Measurements from ENCODE around the gene MAP2K5. TPM values are rescaled to one million over a fixed set of nuclear protein-coding genes. Genes with fewer than 3 reads are reported as not detected.

MAP2K5 gene
- total and polyA plus RNA-seq, 8 donors: 1.8 to 94.6 (median 11.1) TPM

DNA sequence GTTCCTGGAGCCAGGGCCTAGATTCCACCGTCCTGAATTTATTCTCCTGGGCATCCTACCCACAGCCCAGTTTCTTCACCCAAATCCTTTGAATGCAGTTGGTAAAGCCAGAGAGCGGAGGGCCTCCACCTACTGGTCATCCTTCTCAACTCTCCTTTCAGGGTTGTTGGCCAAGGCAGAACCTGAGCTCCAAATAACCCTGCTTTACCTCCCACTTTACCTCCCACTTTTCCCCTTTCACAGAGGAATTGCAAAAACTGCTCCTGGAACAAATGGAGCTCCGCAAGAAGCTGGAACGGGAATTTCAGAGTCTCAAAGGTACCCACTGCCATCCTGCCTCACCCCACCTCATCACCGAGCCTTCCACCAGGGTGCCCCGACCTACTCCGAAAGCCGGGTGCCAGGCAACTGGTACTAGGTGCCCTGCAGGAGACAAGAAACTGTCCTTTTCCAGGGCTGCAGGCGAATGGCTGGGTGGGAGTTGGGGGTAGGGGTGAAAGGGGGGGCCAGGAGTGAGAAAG lies 289.6 kb downstream of the MAP2K5 start:
- TF ChIP-seq, protein P1, sequence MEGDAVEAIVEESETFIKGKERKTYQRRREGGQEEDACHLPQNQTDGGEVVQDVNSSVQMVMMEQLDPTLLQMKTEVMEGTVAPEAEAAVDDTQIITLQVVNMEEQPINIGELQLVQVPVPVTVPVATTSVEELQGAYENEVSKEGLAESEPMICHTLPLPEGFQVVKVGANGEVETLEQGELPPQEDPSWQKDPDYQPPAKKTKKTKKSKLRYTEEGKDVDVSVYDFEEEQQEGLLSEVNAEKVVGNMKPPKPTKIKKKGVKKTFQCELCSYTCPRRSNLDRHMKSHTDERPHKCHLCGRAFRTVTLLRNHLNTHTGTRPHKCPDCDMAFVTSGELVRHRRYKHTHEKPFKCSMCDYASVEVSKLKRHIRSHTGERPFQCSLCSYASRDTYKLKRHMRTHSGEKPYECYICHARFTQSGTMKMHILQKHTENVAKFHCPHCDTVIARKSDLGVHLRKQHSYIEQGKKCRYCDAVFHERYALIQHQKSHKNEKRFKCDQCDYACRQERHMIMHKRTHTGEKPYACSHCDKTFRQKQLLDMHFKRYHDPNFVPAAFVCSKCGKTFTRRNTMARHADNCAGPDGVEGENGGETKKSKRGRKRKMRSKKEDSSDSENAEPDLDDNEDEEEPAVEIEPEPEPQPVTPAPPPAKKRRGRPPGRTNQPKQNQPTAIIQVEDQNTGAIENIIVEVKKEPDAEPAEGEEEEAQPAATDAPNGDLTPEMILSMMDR (IDR thresholded peaks at IDR 0.05): no peak
- TF ChIP-seq EP300 (IDR thresholded peaks at IDR 0.05): no peak
- TF ChIP-seq POLR2AphosphoS5 (IDR thresholded peaks at IDR 0.05): no peak
- TF ChIP-seq POLR2A (IDR thresholded peaks at IDR 0.05): no peak
- Histone ChIP-seq H3K9me3 (no peaks in the 10 kb centered on the region), H3K4me3 (no peak overlapping the region), H3K27ac (no peak overlapping the region), H3K4me1 (peaks cover 63 to 78% (median 74%) of the 10 kb centered on the region in 4 donors), H3K27me3 (peaks cover 60 to 91% (median 90%) of the 10 kb centered on the region in 3 donors), H3K36me3 (no peaks in the 10 kb centered on the region)
- peak in 1 of 2 donors; percentile 58 for DNase-seq
- WGBS, 5 donors: 22 to 32% (median 23%) methylated on average over 9 of the region's 9 CpGs
- intact Hi-C loops (cut with DNase I; ENCODE audit: low total_unique reads): loop anchor here (5.0 kb wide), 1 partner anchor 375 kb away; no protein-coding TSS in a partner anchor

DNA sequence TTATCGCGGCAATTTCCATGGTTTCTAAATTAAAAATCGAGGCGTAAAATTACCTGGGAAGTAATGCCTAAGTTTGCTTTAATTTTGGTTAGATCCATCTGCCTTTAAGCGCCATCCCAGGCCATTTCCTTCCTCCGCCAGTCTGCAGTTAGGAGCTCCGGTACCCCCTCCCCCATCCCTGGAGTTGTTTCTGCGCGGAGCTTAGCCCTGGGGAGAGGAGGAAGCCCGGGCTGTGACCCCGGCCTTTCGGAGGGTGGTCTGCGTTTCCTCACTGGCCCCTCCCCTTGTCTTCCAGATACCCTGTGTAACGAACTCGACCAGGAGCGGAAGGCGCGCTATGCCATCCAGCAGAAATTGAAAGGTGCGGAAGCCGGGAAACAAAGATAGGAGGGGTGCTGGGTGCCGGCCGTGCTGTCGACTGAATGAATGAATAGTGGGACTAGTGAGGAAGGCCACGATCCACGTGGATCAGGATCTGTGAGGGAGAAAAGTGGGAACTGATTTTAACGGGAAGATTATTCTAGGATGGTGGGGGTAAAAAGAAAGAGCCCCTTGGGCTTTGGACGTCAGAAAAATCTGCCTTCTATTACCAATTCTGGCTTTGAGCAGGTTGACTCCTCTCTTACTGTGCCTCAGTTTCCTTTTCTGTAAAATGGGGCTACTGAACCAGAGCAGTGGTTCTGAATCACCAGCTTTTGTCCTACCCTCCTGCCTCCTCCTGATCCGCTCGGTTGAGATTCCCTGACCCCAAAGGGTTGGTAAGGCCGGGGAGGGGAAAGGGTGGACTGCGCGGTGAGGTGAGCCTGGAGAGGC lies 290.6 kb downstream of the MAP2K5 start:
- TF ChIP-seq, protein P1 (IDR thresholded peaks at IDR 0.05): no peak
- no peak for TF ChIP-seq EP300 (IDR thresholded peaks at IDR 0.05)
- no peak for TF ChIP-seq POLR2AphosphoS5 (IDR thresholded peaks at IDR 0.05)
- TF ChIP-seq POLR2A (IDR thresholded peaks at IDR 0.05): no peak
- Histone ChIP-seq H3K9me3 (no peaks in the 10 kb centered on the region), H3K27me3 (peaks cover 50 to 81% (median 80%) of the 10 kb centered on the region in 3 donors), H3K4me3 (peak overlapping the region; percentile 31 to 51 (median 45)), H3K4me1 (peaks cover 53 to 68% (median 64%) of the 10 kb centered on the region in 4 donors), H3K36me3 (no peaks in the 10 kb centered on the region), H3K27ac (no peak overlapping the region)
- peak in 1 of 2 donors; percentile 61 for DNase-seq
- intact Hi-C loops (cut with DNase I; ENCODE audit: low total_unique reads): loop anchor here (5.0 kb wide), 1 partner anchor 376 kb away; no protein-coding TSS in a partner anchor
- 3 to 6% (median 5%) methylated on average over 30 to 32 of the region's 32 CpGs for WGBS, 5 donors

DNA sequence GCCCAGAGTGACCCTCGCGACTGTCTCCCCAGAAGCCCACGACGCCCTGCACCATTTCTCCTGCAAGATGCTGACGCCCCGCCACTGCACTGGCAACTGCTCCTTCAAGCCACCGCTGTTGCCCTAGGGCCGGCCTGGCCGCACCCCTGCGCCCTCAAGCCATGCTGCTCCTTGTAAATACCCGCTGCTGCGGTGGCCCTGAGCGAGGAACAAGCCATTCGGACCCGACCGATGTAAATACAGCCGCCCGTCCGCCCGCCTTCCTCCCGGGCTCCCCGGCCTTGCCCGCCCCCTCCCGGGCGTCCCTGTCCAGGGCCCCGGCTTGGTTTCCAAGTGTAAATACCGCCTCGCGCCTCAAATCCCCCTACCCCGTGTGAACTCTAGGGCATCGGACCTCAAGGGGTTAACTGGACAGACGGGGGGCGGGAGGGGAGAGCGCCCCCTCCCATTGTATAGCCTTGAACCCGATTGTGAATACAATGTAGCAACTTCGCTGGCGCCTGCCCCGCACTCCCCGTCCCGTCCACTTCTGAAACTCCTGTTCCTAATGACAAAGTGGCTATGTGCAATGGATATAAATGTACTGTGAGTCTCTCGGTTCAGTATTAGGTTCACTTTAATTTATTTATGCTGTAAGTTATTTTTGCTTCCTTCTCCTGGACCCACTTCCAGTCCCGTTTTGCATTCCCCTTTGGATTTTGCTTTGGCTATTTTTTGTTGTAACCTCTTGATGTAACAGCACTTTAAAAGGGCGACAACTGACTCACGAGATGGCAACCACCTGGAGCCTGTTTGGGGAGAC lies 291.4 kb downstream of the MAP2K5 start:
- 2 to 3% (median 2%) methylated on average over 33 to 44 of the region's 44 CpGs for WGBS, 5 donors
- Histone ChIP-seq H3K27ac (no peak overlapping the region), H3K27me3 (peaks cover 42 to 73% (median 72%) of the 10 kb centered on the region in 3 donors), H3K9me3 (no peaks in the 10 kb centered on the region), H3K36me3 (no peaks in the 10 kb centered on the region), H3K4me3 (peak overlapping the region; percentile 31 to 51 (median 45)), H3K4me1 (peaks cover 45 to 68% (median 62%) of the 10 kb centered on the region in 4 donors)
- intact Hi-C loops (cut with DNase I; ENCODE audit: low total_unique reads): loop anchor here (5.0 kb wide), 1 partner anchor 377 kb away; no protein-coding TSS in a partner anchor
- TF ChIP-seq EP300 (IDR thresholded peaks at IDR 0.05) (no peak), POLR2A (IDR thresholded peaks at IDR 0.05) (no peak), POLR2AphosphoS5 (IDR thresholded peaks at IDR 0.05) (no peak)
- TF ChIP-seq, protein P1 (IDR thresholded peaks at IDR 0.05): peak in 4 of 7 experiments; percentile 18 to 49 (median 32)
- peak; percentile 47 to 77 for DNase-seq
